GM19455 (cell line): Measurements from ENCODE around the gene ANXA8L1.
"Not testable (repeated sequence)": the region's sequence is repeated elsewhere in the genome, so short reads cannot be mapped to it uniquely, and the experiment has no call there.

Source experiments
- ATAC-seq: cut with Tn5 transposase; IDR thresholded peaks from one replicate; pipeline ENCODE4 v1.9.1; 2021; ENCODE audit not compliant: unreplicated experiment

ANXA8L1 gene

DNA sequence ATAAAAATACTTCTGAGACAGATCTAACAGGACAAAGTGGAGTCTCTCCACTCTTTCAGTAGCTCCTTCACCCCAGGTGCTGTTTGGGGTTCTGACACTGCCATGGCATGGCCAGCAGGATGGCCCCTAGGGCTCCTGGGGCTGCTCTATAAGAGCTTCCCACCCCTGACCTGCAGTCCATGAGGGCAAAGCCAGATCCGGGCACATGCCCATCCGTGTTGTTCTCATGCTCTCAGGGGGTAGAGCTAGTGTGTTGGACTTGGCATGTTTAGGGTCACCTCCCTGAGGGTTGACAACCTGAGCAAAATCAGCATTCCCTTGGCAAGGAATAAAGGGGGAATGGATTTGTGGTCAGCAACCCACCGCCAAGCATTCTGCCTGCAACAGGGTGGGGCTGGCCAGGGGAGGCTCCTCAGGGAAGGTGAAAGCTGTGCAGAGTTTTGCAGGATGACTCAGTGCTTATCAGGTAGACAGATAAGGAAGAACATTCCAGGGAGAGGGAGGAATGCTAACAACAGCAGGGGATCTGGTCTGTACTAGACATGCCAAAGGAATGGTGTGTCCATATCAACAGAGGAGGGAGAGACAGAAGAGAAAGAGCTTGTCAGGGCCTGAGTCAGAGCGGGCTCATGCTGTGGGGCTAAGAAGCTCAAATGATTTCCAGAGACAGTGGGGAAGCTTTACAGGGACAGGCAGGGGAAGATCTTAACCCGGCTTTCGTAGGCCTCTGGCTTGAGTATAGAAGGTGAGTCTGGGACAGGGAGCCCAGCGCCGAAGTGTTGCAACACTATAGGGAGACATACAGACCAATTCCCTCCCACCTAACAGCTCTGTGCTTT, 21.1 kb downstream of the ANXA8L1 start:
- not testable (repeated sequence) for ATAC-seq

DNA sequence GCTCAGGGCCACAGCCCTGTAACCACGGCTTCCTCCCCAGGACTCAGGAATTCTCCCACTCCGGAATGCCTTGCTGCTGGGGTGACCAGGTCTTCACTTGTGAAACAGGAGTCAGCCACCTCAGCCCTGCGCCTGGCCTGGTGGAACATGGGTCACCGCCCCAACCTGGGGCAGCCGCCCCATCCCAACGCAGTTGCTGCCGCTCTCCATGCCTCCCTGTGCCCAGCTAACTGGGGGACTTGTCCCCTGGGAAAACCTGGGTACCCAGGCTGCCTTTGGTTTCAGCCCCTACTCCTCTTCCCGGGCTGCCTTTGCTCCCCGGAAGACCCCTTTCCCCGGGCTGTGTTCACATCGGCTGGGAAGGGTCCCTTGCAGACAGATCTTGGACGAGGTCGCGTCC, 22.2 kb downstream of the ANXA8L1 start:
- not testable (repeated sequence) for ATAC-seq

DNA sequence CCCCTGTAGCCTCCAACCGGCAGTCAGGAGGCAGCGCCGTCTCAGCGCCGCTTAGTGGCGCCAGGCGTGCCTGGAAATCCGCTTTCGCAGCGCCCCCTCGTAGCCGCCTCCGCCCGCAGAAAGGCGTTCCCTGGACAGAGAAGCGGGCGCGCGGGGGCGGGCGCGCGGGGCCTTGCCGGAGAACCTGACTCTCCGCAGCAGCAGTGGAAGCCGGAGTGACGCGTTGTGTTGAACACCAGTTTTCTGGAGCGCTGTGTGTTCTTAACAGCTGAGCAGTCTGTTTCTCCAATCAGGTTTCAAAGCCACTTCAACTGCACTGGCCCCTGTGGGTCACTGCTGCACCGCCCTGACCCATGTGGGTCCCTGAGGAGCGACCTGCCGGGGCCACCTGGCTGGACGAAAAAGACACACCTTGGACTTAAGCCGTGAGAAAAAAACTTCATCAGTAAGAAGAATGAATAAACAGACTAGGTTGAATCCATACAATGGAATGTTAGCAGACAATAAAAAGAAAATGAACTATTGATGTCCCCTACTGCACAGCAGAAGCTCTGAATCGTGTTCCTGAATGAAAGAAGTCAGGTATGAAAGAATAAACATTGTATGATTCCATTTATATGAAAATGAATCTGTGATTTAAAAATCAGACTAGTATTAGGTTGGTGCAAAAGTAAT, 22.8 kb downstream of the ANXA8L1 start:
- ATAC-seq: not testable (repeated sequence)

DNA sequence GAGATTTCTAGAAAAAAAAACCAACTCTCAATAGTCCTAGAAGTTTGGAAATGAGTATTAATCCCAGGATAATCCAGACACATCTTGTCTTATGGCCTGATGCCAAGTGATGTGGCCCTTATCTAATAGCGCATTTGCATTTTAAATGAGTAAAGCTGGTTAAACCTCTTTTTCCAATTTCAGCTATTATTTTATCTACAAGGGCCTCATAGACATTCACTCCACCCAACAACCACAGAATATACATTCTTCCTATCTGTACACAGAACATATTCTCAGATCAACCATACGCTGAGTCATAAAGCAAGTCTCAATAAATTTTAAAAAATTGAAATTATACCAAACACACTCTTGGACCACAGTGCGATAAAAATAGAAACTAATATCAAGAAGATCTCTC, 34.0 kb downstream of the ANXA8L1 start:
- ATAC-seq: not testable (repeated sequence)

DNA sequence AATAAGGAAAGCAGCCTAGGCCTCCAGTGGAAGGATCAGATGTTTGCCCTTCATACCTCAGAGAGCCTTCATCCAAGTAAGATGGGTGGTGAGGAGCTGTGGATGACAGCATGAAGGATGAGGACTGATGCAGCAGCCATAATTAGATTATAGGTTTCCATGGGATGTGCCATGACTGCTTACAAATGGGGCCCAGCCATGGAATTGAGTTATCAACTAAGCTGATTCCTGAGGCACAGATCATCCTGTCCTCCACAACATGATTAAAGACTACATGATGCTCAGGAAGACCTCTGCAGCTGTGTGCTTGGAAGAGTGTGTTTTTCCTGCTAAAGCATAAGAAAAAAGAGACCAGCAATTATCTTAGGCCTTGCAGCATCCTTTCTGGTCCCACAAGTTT, 35.5 kb downstream of the ANXA8L1 start:
- not testable (repeated sequence) for ATAC-seq

DNA sequence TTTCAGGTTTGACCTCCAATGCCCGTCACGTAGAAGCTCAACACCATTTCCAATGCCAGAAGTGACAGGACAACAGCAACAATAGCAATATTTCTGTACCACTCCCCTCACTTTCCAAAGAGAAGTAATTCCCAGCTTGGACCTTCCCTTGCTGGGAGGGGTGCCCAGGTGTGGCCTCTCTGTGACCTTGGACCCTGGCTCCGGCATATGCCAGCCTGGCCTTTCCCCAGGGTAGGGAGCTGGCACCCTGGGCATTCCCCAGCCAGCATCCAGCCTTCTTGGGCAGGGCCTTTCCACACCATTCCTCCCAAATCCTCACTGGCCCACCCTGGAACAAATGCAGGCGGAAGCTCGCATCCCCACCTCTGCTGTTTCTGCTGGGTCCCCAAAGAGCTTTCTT, 37.1 kb downstream of the ANXA8L1 start:
- not testable (repeated sequence) for ATAC-seq

DNA sequence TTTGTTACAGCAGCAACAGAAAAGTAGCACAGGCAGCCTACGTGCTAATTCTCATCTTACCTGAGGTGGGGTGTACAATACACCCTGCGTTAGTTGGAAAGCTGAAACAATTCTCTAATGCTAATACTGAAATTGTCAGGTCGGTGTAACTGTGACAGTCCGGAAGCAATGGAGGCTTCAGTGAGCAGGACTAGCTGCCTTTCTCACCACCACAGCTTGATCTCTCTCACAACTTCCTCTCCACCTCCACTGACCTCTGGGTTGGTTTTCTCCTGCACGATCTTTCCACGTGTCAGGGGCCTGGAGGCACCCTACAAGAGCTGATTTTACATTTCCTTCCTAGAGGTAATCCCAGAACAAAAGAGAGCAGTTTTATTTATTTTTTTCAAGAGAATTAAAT, 39.7 kb downstream of the ANXA8L1 start:
- ATAC-seq: not testable (repeated sequence)

DNA sequence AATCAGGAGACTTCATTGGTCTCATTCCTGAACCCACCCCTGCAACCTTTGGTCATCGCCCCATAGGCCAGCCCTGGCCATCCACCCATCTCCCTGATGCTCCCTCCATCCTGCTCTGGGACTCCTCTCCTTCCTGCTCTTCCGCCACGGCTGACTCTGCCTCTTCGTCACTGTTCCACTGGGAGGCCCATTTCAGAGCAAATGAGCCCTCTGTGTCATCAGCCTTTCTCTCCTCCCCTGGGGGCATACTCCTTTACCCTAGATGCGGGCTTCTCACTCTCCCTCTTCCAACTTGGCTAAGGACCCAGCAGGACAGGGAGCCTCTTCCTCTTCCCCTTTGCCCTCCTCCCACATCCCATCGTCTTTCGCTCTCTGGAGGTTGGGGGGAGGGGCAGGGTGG, 42.7 kb downstream of the ANXA8L1 start:
- ATAC-seq: not testable (repeated sequence)

DNA sequence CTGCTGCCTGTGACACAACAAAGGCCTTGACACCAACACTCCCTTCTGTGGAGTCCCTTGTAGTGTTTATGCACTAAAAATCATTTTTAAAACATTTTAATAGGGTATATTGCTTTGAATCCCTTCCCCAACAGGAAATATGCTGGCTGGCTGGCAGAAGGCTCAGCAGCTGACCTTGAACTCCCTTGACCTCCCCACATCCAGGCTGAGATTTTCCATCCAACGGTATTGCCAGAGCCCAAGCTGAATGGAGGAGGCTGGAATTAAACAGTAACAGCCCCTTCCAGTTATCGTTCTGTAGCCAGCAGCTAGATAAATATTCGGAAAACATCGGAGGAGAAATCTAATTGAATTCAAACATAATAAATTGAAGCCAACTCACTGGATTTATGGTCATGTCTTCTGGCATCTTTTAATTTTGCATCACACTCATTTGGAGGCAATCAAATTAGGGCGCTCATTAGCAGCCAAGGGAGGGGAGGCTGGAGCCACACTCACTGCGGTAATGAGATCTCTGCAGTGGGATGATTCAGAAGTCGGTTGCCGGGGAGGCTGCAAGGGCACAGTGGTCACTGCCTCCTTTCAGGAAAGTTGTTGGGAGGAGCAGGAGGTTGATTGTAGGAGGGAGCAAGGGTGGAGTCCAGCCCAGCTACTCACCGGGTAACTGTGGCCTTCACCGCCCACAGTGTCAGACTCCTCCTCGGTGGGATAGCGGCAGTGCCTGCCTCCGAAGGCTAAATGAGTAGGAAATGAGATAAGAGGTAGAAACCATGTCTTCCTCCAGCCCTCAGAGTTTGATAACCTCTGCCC, 44.2 kb downstream of the ANXA8L1 start:
- ATAC-seq: not testable (repeated sequence)

DNA sequence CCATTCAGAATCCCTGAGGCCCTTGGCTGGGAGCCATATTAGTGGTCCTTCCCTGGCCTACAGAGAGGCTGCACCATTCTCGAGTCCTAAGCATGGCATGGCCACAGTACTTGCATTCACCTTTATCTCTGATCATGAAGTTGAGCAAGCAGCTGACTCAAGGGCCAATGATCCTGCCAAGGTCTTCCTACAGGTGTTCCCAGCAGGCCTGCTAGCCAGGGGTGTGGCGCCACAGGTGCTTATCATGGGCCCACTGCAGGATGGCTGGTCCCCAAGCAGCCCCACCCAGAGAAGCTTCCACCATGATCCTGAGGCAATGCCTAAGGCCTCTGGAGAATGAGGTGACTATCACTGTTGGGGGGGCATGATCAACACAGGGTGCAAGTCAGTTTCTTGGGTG, 48.0 kb downstream of the ANXA8L1 start:
- ATAC-seq: not testable (repeated sequence)

DNA sequence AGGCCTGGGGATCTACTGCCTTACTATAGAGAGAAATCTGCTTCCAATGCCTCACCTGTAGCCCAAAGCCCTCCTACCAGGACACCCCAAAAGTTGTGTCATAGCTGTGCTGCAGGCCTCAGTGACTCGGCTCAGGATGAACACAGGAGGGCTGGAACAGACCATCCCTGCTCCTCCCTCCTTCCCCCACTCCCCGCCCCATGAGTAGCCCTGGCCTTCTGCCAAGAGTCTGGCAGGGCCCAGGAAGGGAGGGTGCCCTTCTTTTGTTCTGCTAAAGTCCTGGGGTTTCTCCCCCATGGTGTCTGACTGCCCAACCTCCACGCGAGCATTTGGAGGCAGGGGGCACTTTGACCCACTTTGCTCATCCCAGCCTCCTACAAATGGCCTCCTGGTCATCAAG, 65.4 kb downstream of the ANXA8L1 start:
- ATAC-seq: not testable (repeated sequence)
